HG03175 (cell line): Measurements from ENCODE around the gene ZNF282.

ENCODE experiments used
- ATAC-seq: cut with Tn5 transposase; IDR thresholded peaks from one replicate; pipeline ENCODE4 v1.9.1; 2021; ENCODE audit warnings: mild to moderate bottlenecking, moderate library complexity; ENCODE audit not compliant: unreplicated experiment

The ZNF282 gene

GRCh38 chr7:149195180-149196150 is at the start of gene ZNF282:
Gene ZNF282, plus strand, starts transcription at chr7:149195546. Its CDS starts 44 bp downstream, at chr7:149195590.
- ATAC-seq = peak; percentile 93

GRCh38 chr7:149147072-149147751 is 48.1 kb upstream of the ZNF282 start, which contains the start of gene ZNF398:
Gene ZNF398, plus strand, starts transcription at chr7:149147453. Its CDS starts 290 bp downstream, at chr7:149147743.
- ATAC-seq = peak; percentile 69

- ATAC-seq = peak; percentile 27
These were observed 47.3 kb upstream of the ZNF282 start for GRCh38 chr7:149147752-149148653.

- no peak for ATAC-seq
These were observed 44.4 kb upstream of the ZNF282 start for GRCh38 chr7:149150981-149151380.

GRCh38 chr7:149153346-149153745 is 42.0 kb upstream of the ZNF282 start:
- no peak for ATAC-seq

GRCh38 chr7:149154056-149154455 is 41.3 kb upstream of the ZNF282 start:
- ATAC-seq = no peak

- no peak for ATAC-seq
These were observed 38.4 kb upstream of the ZNF282 start for GRCh38 chr7:149156898-149157297.

GRCh38 chr7:149161241-149161848 is 34.0 kb upstream of the ZNF282 start:
- ATAC-seq = no peak

GRCh38 chr7:149166142-149166541 is 29.2 kb upstream of the ZNF282 start:
- no peak for ATAC-seq

GRCh38 chr7:149166630-149167352 is 28.6 kb upstream of the ZNF282 start:
- ATAC-seq = no peak

- ATAC-seq = no peak
These were observed 23.3 kb upstream of the ZNF282 start for GRCh38 chr7:149171892-149172533.

GRCh38 chr7:149172534-149172920 is 22.8 kb upstream of the ZNF282 start:
- ATAC-seq = no peak

GRCh38 chr7:149175150-149175549 is 20.2 kb upstream of the ZNF282 start:
- ATAC-seq = no peak

- ATAC-seq = no peak
These were observed 16.1 kb upstream of the ZNF282 start for GRCh38 chr7:149179241-149179640.

- ATAC-seq = no peak
These were observed 14.5 kb upstream of the ZNF282 start for GRCh38 chr7:149180722-149181449.

GRCh38 chr7:149181450-149181790 is 13.9 kb upstream of the ZNF282 start:
- ATAC-seq = no peak

- ATAC-seq = no peak
These were observed 11.1 kb upstream of the ZNF282 start for GRCh38 chr7:149184274-149184673.

GRCh38 chr7:149188213-149188612 is 7.1 kb upstream of the ZNF282 start:
- no peak for ATAC-seq
